Trophoblast cell (in vitro differentiated cells and primary cell): ENCODE results near the gene RUVBL2.

Source experiments
- DNase-seq, 2 donors: peaks; one replicate each; pipeline ENCODE4 v3.0.0-alpha.2; 2016
- H2AFZ ChIP-seq: 2 replicates; pipeline ENCODE4 v1.6.1; 2013; ENCODE audit warnings: low read length, moderate library complexity, mild to moderate bottlenecking; ENCODE audit not compliant: insufficient read depth, poor library complexity
- H2AK5ac ChIP-seq: 2 replicates; pipeline ENCODE4 v1.6.1; 2013; ENCODE audit warnings: mild to moderate bottlenecking, low read length
- H2BK120ac ChIP-seq: 2 replicates; pipeline ENCODE4 v1.6.1; 2013; ENCODE audit warnings: low read length, mild to moderate bottlenecking, moderate library complexity; ENCODE audit not compliant: insufficient read depth, poor library complexity
- H2BK12ac ChIP-seq: 2 replicates; pipeline ENCODE4 v1.6.1; 2013; ENCODE audit warnings: mild to moderate bottlenecking, low read length, moderate library complexity
- H2BK5ac ChIP-seq: 2 replicates; pipeline ENCODE4 v1.6.1; 2013; ENCODE audit warnings: low read length, low read depth, moderate library complexity, mild to moderate bottlenecking; ENCODE audit not compliant: poor library complexity
- H3K14ac ChIP-seq: 2 replicates; pipeline ENCODE4 v1.6.1; 2013; ENCODE audit warnings: mild to moderate bottlenecking, low read length
- H3K18ac ChIP-seq: 2 replicates; pipeline ENCODE4 v1.6.1; 2013; ENCODE audit warnings: mild to moderate bottlenecking, low read length
- H3K23ac ChIP-seq: 2 replicates; pipeline ENCODE4 v1.6.1; 2013; ENCODE audit warnings: low read length
- H3K27ac ChIP-seq: 2 replicates; pipeline ENCODE4 v1.5.1; 2013; ENCODE audit warnings: low read depth, mild to moderate bottlenecking, inconsistent platforms, low read length, moderate library complexity
- H3K27me3 ChIP-seq: 2 replicates; pipeline ENCODE4 v1.6.1; 2013; ENCODE audit warnings: inconsistent platforms, mild to moderate bottlenecking, low read length, moderate library complexity; ENCODE audit not compliant: insufficient read depth
- H3K36me3 ChIP-seq, 2 experiments: 1 replicate in 1 of 2; 2 replicates in 1 of 2; pipeline ENCODE4 v1.6.1; 2013; ENCODE audit warnings: low read length in 2 of 2, mild to moderate bottlenecking in 2 of 2, moderate library complexity in 1 of 2; ENCODE audit not compliant: insufficient read depth in 2 of 2, control insufficient read depth in 1 of 2
- H3K4ac ChIP-seq: 2 replicates; pipeline ENCODE4 v1.6.1; 2013; ENCODE audit warnings: low read depth, mild to moderate bottlenecking, low read length, moderate library complexity
- H3K4me1 ChIP-seq, 2 experiments: 1 replicate in 1 of 2; 2 replicates in 1 of 2; pipeline ENCODE4 v1.6.1; 2013; ENCODE audit warnings: low read length in 2 of 2, mild to moderate bottlenecking in 2 of 2, moderate library complexity in 1 of 2; ENCODE audit not compliant: insufficient read depth in 2 of 2, control insufficient read depth in 1 of 2
- H3K4me2 ChIP-seq: 2 replicates; pipeline ENCODE4 v1.6.1; 2013; ENCODE audit warnings: inconsistent platforms, mild to moderate bottlenecking, low read length, moderate library complexity
- H3K4me3 ChIP-seq: 2 replicates; pipeline ENCODE4 v1.5.1; 2013; ENCODE audit warnings: mild to moderate bottlenecking, low read depth, low read length, inconsistent platforms
- H3K79me1 ChIP-seq: one replicate; pipeline ENCODE4 v1.6.1; 2013; ENCODE audit warnings: low read length
- H3K79me2 ChIP-seq: 2 replicates; pipeline ENCODE4 v1.6.1; 2013; ENCODE audit warnings: low read length, mild to moderate bottlenecking; ENCODE audit not compliant: control insufficient read depth, insufficient read depth, poor library complexity
- H3K9ac ChIP-seq: 2 replicates; pipeline ENCODE4 v1.6.1; 2013; ENCODE audit warnings: mild to moderate bottlenecking, low read length
- H3K9me3 ChIP-seq: 2 replicates; pipeline ENCODE4 v1.6.1; 2013; ENCODE audit warnings: low read depth, mild to moderate bottlenecking, control low read depth, inconsistent platforms, low read length; ENCODE audit not compliant: insufficient read depth
- H4K12ac ChIP-seq: 2 replicates; pipeline ENCODE4 v1.6.1; 2013; ENCODE audit warnings: low read depth, mild to moderate bottlenecking, low read length, moderate library complexity
- H4K8ac ChIP-seq: 2 replicates; pipeline ENCODE4 v1.6.1; 2013; ENCODE audit warnings: low read depth, mild to moderate bottlenecking, low read length, moderate library complexity
- H4K91ac ChIP-seq: one replicate; pipeline ENCODE4 v1.6.1; 2013; ENCODE audit warnings: low read depth, mild to moderate bottlenecking, low read length, moderate library complexity
- WGBS: extraction: QIAGEN DNeasy Blood & Tissue Kit; methylation state at CpG from one replicate; pipeline ENCODE4 v1.1.7; 2013; ENCODE audit warnings: missing lambda C conversion rate; ENCODE audit not compliant: insufficient read length, insufficient coverage; ENCODE audit errors: extremely low coverage; 5-methylcytosine and 5-hydroxymethylcytosine counted together

The RUVBL2 gene

DNA sequence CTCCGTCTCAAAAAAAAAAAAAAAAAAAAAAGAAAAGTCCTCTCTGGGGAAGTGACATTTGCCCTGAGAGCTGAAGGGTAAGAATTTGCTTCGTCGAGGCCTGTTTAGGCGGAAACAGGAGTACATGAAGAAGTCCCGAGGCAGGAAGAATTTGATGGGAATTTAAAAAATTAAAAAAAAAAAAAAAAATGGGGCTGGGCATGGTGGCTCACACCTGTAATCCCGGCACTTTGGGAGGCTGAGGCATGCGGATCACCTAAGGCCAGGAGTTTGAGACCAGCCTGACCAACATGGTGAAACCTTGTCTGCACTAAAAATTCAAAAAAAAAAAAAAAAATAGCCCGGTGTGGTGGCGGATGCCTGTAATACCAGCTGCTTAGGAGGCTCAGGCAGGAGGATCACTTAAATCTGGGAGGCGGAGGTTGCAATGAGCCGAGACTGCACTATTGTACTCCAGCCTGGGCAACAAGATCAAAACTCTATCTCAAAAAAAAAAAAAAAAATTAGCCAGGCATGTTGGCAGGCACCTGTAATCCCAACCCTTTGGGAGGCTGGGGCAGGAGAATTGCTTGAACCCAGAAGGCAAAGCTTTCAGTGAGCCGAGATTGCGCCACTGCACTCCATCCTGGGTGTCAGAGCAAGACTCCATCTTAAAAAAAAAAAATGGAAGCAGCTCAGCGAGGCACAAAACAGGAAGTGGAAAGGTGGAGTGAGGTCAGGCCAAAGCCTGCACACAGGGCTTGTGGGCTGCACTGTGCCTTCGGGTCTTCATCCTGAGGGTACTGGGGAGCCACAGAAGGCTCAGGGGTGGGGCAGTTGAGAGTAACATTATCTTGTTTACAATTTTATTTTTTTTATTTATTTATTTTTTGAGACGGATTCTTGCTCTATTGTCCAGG lies 34.1 kb upstream of the RUVBL2 start:
- Histone ChIP-seq H2AFZ (no peak overlapping the region), H3K4me3 (no peak overlapping the region), H4K91ac (no peak overlapping the region), H3K23ac (no peak overlapping the region), H3K18ac (no peak overlapping the region), H2BK120ac (no peak overlapping the region), H3K14ac (no peak overlapping the region), H4K12ac (no peak overlapping the region), H3K4me1 (peaks cover 31 to 38% of the 10 kb centered on the region in 2 experiments), H3K27me3 (no peaks in the 10 kb centered on the region), H3K79me2 (peaks cover 20% of the 10 kb centered on the region), H3K4me2 (no peak overlapping the region), H3K79me1 (peaks cover 35% of the 10 kb centered on the region), H2BK12ac (no peak overlapping the region), H3K9ac (no peak overlapping the region), H3K36me3 (peaks cover 15 to 26% of the 10 kb centered on the region in 2 experiments), H2BK5ac (no peak overlapping the region), H3K9me3 (no peaks in the 10 kb centered on the region), H2AK5ac (no peak overlapping the region), H3K27ac (no peak overlapping the region), H4K8ac (no peak overlapping the region), H3K4ac (no peak overlapping the region)
- peak; percentile 82 to 95 for DNase-seq
- no CpG with 5 or more reads among the region's 16 CpGs for WGBS

DNA sequence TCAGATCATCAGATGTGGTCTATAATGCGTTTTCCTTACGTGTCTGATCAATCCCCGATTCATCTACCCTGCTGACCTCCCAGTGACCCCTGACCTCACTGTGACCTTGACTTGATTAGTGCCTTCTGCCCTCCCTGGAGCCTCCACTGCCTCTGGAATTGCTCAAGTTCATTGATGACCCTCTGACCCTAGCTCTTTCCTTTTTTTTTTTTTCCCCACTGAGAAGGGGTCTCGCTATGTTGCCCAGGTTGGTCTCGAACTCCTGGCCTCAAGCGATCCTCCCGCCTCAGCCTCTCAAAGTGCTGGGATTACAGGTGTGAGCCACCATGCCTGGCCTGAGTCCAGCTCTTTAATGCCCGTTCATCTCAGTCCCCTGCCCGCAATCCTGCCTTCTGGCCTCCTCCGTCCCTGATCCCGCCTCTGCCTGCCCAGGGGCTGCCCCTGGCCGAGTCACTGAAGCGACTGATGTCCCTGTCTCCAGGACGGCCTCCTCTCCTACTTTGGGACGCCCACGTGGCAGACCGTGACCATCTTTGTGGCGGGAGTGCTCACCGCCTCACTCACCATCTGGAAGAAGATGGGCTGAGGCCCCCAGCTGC lies 32.5 kb upstream of the RUVBL2 start:
- no peaks in the 10 kb centered on the region for H3K9me3 ChIP-seq
- no peak overlapping the region for H4K12ac ChIP-seq
- no peak for DNase-seq
- H2BK120ac ChIP-seq, result no peak overlapping the region
- H2BK5ac ChIP-seq, result no peak overlapping the region
- no peak overlapping the region for H2AK5ac ChIP-seq
- H3K18ac ChIP-seq, result no peak overlapping the region
- H3K27ac ChIP-seq, result no peak overlapping the region
- H2BK12ac ChIP-seq, result no peak overlapping the region
- H4K91ac ChIP-seq, result no peak overlapping the region
- no peak overlapping the region for H3K4me3 ChIP-seq
- no peaks in the 10 kb centered on the region for H3K27me3 ChIP-seq
- H3K79me1 ChIP-seq, result peaks cover 31% of the 10 kb centered on the region
- H4K8ac ChIP-seq, result no peak overlapping the region
- no peak overlapping the region for H3K4me2 ChIP-seq
- H2AFZ ChIP-seq, result no peak overlapping the region
- H3K23ac ChIP-seq, result no peak overlapping the region
- no peak overlapping the region for H3K4ac ChIP-seq
- H3K79me2 ChIP-seq, result peaks cover 16% of the 10 kb centered on the region
- H3K36me3 ChIP-seq, result peaks cover 12 to 26% of the 10 kb centered on the region in 2 experiments
- peaks cover 25 to 29% of the 10 kb centered on the region in 2 experiments for H3K4me1 ChIP-seq
- no peak overlapping the region for H3K14ac ChIP-seq
- no CpG with 5 or more reads among the region's 19 CpGs for WGBS
- no peak overlapping the region for H3K9ac ChIP-seq

GRCh38 chr19:48961673-48962028 lies 32.0 kb upstream of the RUVBL2 start:
- H3K36me3 ChIP-seq, result peaks cover 14 to 26% of the 10 kb centered on the region in 2 experiments
- H4K8ac ChIP-seq, result peak overlapping the region; percentile 7
- H3K27ac ChIP-seq, result peak overlapping the region; percentile 39
- no peak overlapping the region for H2AK5ac ChIP-seq
- no CpG with 5 or more reads among the region's 12 CpGs for WGBS
- H2BK5ac ChIP-seq, result no peak overlapping the region
- peak overlapping the region; percentile 41 for H2BK12ac ChIP-seq
- no peak overlapping the region for H3K9ac ChIP-seq
- no peak overlapping the region for H3K4me2 ChIP-seq
- no peak overlapping the region for H2AFZ ChIP-seq
- no peak overlapping the region for H3K4me3 ChIP-seq
- H3K14ac ChIP-seq, result no peak overlapping the region
- H3K4me1 ChIP-seq, result peaks cover 25 to 27% of the 10 kb centered on the region in 2 experiments
- H3K27me3 ChIP-seq, result no peaks in the 10 kb centered on the region
- peaks cover 16% of the 10 kb centered on the region for H3K79me2 ChIP-seq
- peak overlapping the region; percentile 1 for H4K12ac ChIP-seq
- DNase-seq, result no peak
- H3K79me1 ChIP-seq, result peaks cover 31% of the 10 kb centered on the region
- H4K91ac ChIP-seq, result peak overlapping the region; percentile 52
- no peak overlapping the region for H2BK120ac ChIP-seq
- H3K4ac ChIP-seq, result peak overlapping the region; percentile 13
- H3K18ac ChIP-seq, result peak overlapping the region; percentile 2
- no peak overlapping the region for H3K23ac ChIP-seq
- H3K9me3 ChIP-seq, result no peaks in the 10 kb centered on the region

DNA sequence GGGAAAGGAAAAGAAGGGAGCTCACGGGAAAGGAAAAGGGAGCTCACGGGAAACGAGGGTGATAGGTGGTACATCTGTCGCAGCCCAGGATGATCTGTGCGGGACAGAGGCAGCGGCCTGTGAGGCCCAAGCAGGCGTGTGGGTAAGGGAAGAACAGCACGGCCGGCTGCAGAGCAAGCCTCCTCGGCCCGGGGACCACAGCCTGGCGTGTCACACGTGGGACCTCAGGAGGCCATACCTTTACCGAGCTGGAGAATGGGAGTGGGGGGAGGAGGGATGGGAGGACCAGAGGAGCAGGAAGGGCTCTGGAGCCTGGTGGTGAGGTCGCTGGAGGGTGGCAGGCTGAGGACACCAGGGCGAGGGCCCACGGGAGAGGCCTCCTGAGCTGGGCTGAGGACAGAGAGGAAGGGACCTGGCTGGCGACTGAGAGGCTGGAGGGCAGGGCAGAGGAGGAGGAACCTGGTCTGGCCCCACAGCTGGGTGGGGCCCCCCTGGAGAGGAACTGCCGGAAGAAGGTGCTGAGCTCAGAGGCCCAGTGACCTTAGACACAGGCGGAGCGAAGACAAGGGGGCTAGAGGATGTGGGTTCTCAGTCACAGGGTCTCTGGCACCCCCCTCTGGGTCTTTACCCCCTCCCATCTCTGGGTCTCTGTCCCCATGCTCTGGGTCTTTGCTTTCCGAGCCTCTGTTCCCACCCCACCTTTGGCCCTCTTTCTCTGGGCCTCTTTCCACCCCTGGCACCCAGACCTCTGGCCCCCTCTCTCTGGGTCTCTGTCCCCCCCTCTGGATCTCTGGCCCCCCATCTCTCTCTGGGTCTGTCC lies 31.4 kb upstream of the RUVBL2 start:
- peak overlapping the region; percentile 43 for H4K12ac ChIP-seq
- no CpG with 5 or more reads among the region's 22 CpGs for WGBS

More for the DNA sequence above, 31.4 kb upstream of the RUVBL2 start:
- H3K14ac ChIP-seq, result peak overlapping the region; percentile 29
- peak overlapping the region; percentile 30 for H3K4ac ChIP-seq
- DNase-seq, result peak in 1 of 2 donors; percentile 46
- no peak overlapping the region for H3K4me3 ChIP-seq
- no peaks in the 10 kb centered on the region for H3K27me3 ChIP-seq
- no peak overlapping the region for H3K9ac ChIP-seq
- H2AFZ ChIP-seq, result no peak overlapping the region
- peak overlapping the region; percentile 74 for H2BK5ac ChIP-seq
- H3K79me2 ChIP-seq, result peaks cover 16% of the 10 kb centered on the region
- H3K27ac ChIP-seq, result peak overlapping the region; percentile 39
- H2AK5ac ChIP-seq, result peak overlapping the region; percentile 12
- H3K4me1 ChIP-seq, result peaks cover 25 to 29% of the 10 kb centered on the region in 2 experiments
- H3K9me3 ChIP-seq, result no peaks in the 10 kb centered on the region
- H4K8ac ChIP-seq, result peak overlapping the region; percentile 7
- no peak overlapping the region for H3K4me2 ChIP-seq
- H3K23ac ChIP-seq, result no peak overlapping the region
- H3K36me3 ChIP-seq, result peaks cover 12 to 27% of the 10 kb centered on the region in 2 experiments
- H2BK120ac ChIP-seq, result peak overlapping the region; percentile 2
- H4K91ac ChIP-seq, result peak overlapping the region; percentile 89
- H3K18ac ChIP-seq, result peak overlapping the region; percentile 61
- H3K79me1 ChIP-seq, result peaks cover 31% of the 10 kb centered on the region
- H2BK12ac ChIP-seq, result peak overlapping the region; percentile 42
